H1 (cell line): ENCODE measurements around the gene PKIB. TPM values are rescaled to one million over a fixed set of nuclear protein-coding genes. Genes with fewer than 3 reads are reported as not detected.

Experiments used
- CTCF ChIA-PET: fragments of 300-600 bp; sonication (Branson Sonifier 250); formaldehyde crosslinking; loops from one replicate; lab custom pipeline; 2021; ENCODE audit not compliant: partially characterized antibody; lab: Charles Lee
- POLR2A ChIA-PET: fragments of 300-600 bp; sonication (Branson Sonifier 250); formaldehyde crosslinking; loops from one replicate; lab custom pipeline; 2021; ENCODE audit warnings: inconsistent platforms; ENCODE audit not compliant: partially characterized antibody; lab: Charles Lee
- DNase-seq, 2 experiments: peaks; one replicate each; pipeline versions ENCODE4 v3.0.0 to v3.0.0-alpha.2; 2010 to 2022; ENCODE audit warnings: low spot score in 2 of 2, low read depth in 1 of 2, mixed read lengths in 1 of 2
- FAIRE-seq: peaks from 2 replicates; lab custom pipeline; 2011; peaks lifted over from hg19 to GRCh38; lab: Jason Lieb, UNC
- H2AFZ ChIP-seq: 2 replicates; pipeline ENCODE4 v1.8.1; 2012; ENCODE audit warnings: low read length, inconsistent platforms
- H2AK5ac ChIP-seq: 2 replicates; pipeline ENCODE4 v1.6.1; 2013; ENCODE audit warnings: low read depth, low read length
- H2BK120ac ChIP-seq: replicated peaks from 2 replicates; pipeline ENCODE3; 2013; ENCODE audit warnings: low read depth, low read length, inconsistent platforms
- H2BK12ac ChIP-seq: 2 replicates; pipeline ENCODE4 v1.6.1; 2013; ENCODE audit warnings: low read depth, low read length
- H2BK15ac ChIP-seq: 2 replicates; pipeline ENCODE4 v1.6.1; 2013; ENCODE audit warnings: low read length
- H2BK20ac ChIP-seq: 2 replicates; pipeline ENCODE4 v1.6.1; 2013; ENCODE audit warnings: low read length
- H2BK5ac ChIP-seq: 2 replicates; pipeline ENCODE4 v1.6.1; 2013; ENCODE audit warnings: low read depth, low read length
- H3K14ac ChIP-seq: 2 replicates; pipeline ENCODE4 v1.6.1; 2013; ENCODE audit warnings: inconsistent platforms; ENCODE audit not compliant: insufficient read length
- H3K18ac ChIP-seq: 2 replicates; pipeline ENCODE4 v1.6.1; 2013; ENCODE audit warnings: low read length; ENCODE audit errors: extremely low read depth
- H3K23ac ChIP-seq: 2 replicates; pipeline ENCODE4 v1.6.1; 2013; ENCODE audit warnings: inconsistent platforms; ENCODE audit not compliant: insufficient read length
- H3K23me2 ChIP-seq: 2 replicates; pipeline ENCODE4 v1.6.1; 2013; ENCODE audit warnings: low read depth, low read length
- H3K27ac ChIP-seq: 2 replicates; pipeline ENCODE4 v1.6.1; 2011; ENCODE audit warnings: low read depth, low read length, inconsistent platforms
- H3K27me3 ChIP-seq, 4 experiments: replicated peaks in 1 of 4; 1 replicate in 1 of 4; 2 replicates in 3 of 4; pipeline versions ENCODE4 v1.6.1 to v1.8.1; 2011 to 2013; ENCODE audit warnings: low read length in 3 of 4, mild to moderate bottlenecking in 3 of 4, inconsistent platforms in 2 of 4, mixed read lengths in 2 of 4, moderate library complexity in 1 of 4; ENCODE audit not compliant: control insufficient read depth in 3 of 4, insufficient read depth in 3 of 4; ENCODE audit errors: extremely low read depth in 1 of 4
- H3K36me3 ChIP-seq, 4 experiments: 2 replicates each; pipeline versions ENCODE4 v1.6.1 to v1.8.1; 2011 to 2013; ENCODE audit warnings: mild to moderate bottlenecking in 4 of 4, low read length in 3 of 4, moderate library complexity in 2 of 4, control low read depth in 1 of 4, inconsistent platforms in 1 of 4; ENCODE audit not compliant: insufficient read depth in 4 of 4, control insufficient read depth in 2 of 4
- H3K4ac ChIP-seq: replicated peaks from 2 replicates; pipeline ENCODE3; 2013; ENCODE audit warnings: low read length, low read depth, mixed read lengths, inconsistent platforms; ENCODE audit not compliant: insufficient read length
- H3K4me1 ChIP-seq, 4 experiments: replicated peaks in 1 of 4; 1 replicate in 1 of 4; 2 replicates in 3 of 4; pipeline versions ENCODE4 v1.6.1 to v1.8.1; 2011 to 2013; ENCODE audit warnings: low read length in 3 of 4, inconsistent platforms in 2 of 4, mixed read lengths in 1 of 4; ENCODE audit not compliant: insufficient read depth in 4 of 4, control insufficient read depth in 3 of 4
- H3K4me2 ChIP-seq, 2 experiments: 2 replicates each; pipeline versions ENCODE4 v1.6.1 to v1.8.1; 2011 to 2013; ENCODE audit warnings: low read depth in 2 of 2, low read length in 2 of 2, control low read depth in 1 of 2, inconsistent platforms in 1 of 2, mild to moderate bottlenecking in 1 of 2; ENCODE audit not compliant: insufficient read depth in 1 of 2
- H3K4me3 ChIP-seq, 4 experiments: fragments of 200-600, 300-600 bp in 1 of 4; sonication (generic), shearing (Covaris generic), sonication (Bioruptor Twin) in 1 of 4; 2 replicates each; pipeline versions ENCODE4 v1.5.1 to v1.8.1; 2011 to 2016; ENCODE audit warnings: low read length in 4 of 4, low read depth in 3 of 4, control low read depth in 2 of 4, inconsistent platforms in 2 of 4, mild to moderate bottlenecking in 2 of 4, mixed read lengths in 1 of 4, moderate library complexity in 1 of 4; ENCODE audit not compliant: insufficient read depth in 2 of 4; ENCODE audit errors: extremely low read depth in 1 of 4
- H3K56ac ChIP-seq: replicated peaks from 2 replicates; pipeline ENCODE3; 2013; ENCODE audit warnings: low read depth, mild to moderate bottlenecking, mixed read lengths, low read length, inconsistent platforms; ENCODE audit not compliant: insufficient read length
- H3K79me1 ChIP-seq: 2 replicates; pipeline ENCODE4 v1.6.1; 2013; ENCODE audit warnings: low read depth, low read length, control low read depth
- H3K79me2 ChIP-seq, 2 experiments: 2 replicates each; pipeline versions ENCODE4 v1.6.1 to v1.8.1; 2012 to 2013; ENCODE audit warnings: low read length in 2 of 2, mild to moderate bottlenecking in 2 of 2, inconsistent platforms in 1 of 2; ENCODE audit not compliant: insufficient read depth in 2 of 2, control insufficient read depth in 1 of 2
- H3K9ac ChIP-seq, 4 experiments: replicated peaks in 1 of 4; 1 replicate in 1 of 4; 2 replicates in 3 of 4; pipeline versions ENCODE4 v1.6.1 to v1.8.1; 2011 to 2013; ENCODE audit warnings: low read depth in 3 of 4, low read length in 3 of 4, control low read depth in 2 of 4, mild to moderate bottlenecking in 2 of 4, moderate library complexity in 2 of 4, inconsistent platforms in 1 of 4; ENCODE audit errors: extremely low read depth in 1 of 4
- H3K9me3 ChIP-seq, 2 experiments: 2 replicates each; pipeline versions ENCODE4 v1.6.1 to v1.8.1; 2012 to 2013; ENCODE audit warnings: mild to moderate bottlenecking in 2 of 2, moderate library complexity in 2 of 2, control low read depth in 1 of 2, inconsistent platforms in 1 of 2, low read depth in 1 of 2, low read length in 1 of 2, mixed read lengths in 1 of 2; ENCODE audit not compliant: insufficient read depth in 2 of 2
- H4K20me1 ChIP-seq, 2 experiments: replicated peaks in 1 of 2; 2 replicates each; pipeline versions ENCODE3 to v1.8.1; 2011 to 2013; ENCODE audit warnings: inconsistent platforms in 2 of 2, low read length in 2 of 2, mild to moderate bottlenecking in 1 of 2; ENCODE audit not compliant: insufficient read depth in 2 of 2, control insufficient read depth in 1 of 2
- H4K5ac ChIP-seq: 2 replicates; pipeline ENCODE4 v1.6.1; 2013; ENCODE audit warnings: low read length, low read depth, mixed read lengths, inconsistent platforms; ENCODE audit not compliant: insufficient read length
- H4K8ac ChIP-seq: 2 replicates; pipeline ENCODE4 v1.8.0; 2013; ENCODE audit warnings: mild to moderate bottlenecking, moderate library complexity, low read length, inconsistent platforms; ENCODE audit not compliant: insufficient read depth; ENCODE audit errors: extremely low read depth
- H4K91ac ChIP-seq: replicated peaks from 2 replicates; pipeline ENCODE3; 2013; ENCODE audit warnings: low read length, mixed read lengths, inconsistent platforms; ENCODE audit not compliant: insufficient read length
- CBX5 ChIP-seq: fragments of 300-800, 300-1000 bp; sonication (generic); IDR thresholded peaks from 2 replicates; pipeline ENCODE4 v1.7.1; 2016; ENCODE audit warnings: antibody characterized with exemption, low read length, low read depth
- polyA plus RNA-seq, 7 experiments: library from polyadenylated mRNA; depleted of rRNA in 3 of 7; stranded (reverse) in 5 of 7; unstranded in 2 of 7; fragments of >200 nt in 5 of 7; fragments of 200-250 nt in 2 of 7; gene quantifications; 1 replicate in 5 of 7; 2 replicates in 1 of 7; 4 replicates in 1 of 7; pipeline versions ENCODE4 v1.2.1 to v1.2.3, GENCODE V29; 2011 to 2013; ENCODE audit warnings: missing spikeins in 2 of 7, mixed read lengths in 2 of 7
- total RNA-seq: library from RNA; stranded (reverse); fragmentation: NEBNext Ultra II Directional; extraction: Animal tissue kit (Norgen Biotek cat#: 25700); gene quantifications from 2 replicates; pipeline ENCODE4 v1.2.1, GENCODE V29; 2021

Gene PKIB
- total and polyA plus RNA-seq, 2 of the 8 experiments (the other 6 are each of a cell fraction or from before 2014, with no cell fraction given): 13.5 to 73.3 TPM

DNA sequence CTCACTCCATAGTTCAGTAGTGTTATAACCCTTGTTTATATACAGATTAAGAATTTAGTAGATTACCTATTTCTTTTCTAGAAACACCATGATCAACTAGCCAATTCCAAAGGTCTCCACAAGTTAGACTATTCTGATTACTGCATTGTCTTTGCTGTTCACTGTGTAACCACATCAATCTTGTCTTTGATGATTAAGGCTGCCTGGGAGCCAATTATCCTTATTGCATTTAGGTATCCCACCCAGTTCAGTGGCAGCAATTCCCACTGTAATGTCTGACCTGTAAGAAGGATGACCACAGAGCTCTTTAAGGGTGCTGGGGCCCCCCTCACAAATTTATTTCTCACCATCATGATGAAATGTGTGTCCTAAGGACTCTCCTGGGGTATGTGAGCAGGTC, 40.2 kb downstream of the PKIB start:
- H2AK5ac ChIP-seq: no peak overlapping the region
- no peaks in the 10 kb centered on the region for H3K27me3 ChIP-seq
- no peak overlapping the region for H4K91ac ChIP-seq
- H3K9me3 ChIP-seq: no peaks in the 10 kb centered on the region
- no peak overlapping the region for H2AFZ ChIP-seq
- H3K36me3 ChIP-seq: no peaks in the 10 kb centered on the region; a peak in 1 of 8 replicates
- H4K5ac ChIP-seq: no peak overlapping the region
- H3K18ac ChIP-seq: no peak overlapping the region
- no peaks in the 10 kb centered on the region for H3K4me1 ChIP-seq
- DNase-seq (no peak), FAIRE-seq (no peak)
- H3K9ac ChIP-seq: no peak overlapping the region
- H3K4ac ChIP-seq: no peak overlapping the region
- H3K27ac ChIP-seq: no peak overlapping the region
- no peak overlapping the region for H2BK12ac ChIP-seq
- H4K20me1 ChIP-seq: no peaks in the 10 kb centered on the region
- CTCF ChIA-PET: interaction anchor here (1.7 kb wide), 1 partner anchor 15 kb away, joined by 5 read pairs; no protein-coding TSS in a partner anchor
- H3K56ac ChIP-seq: no peak overlapping the region
- no peak overlapping the region for H2BK20ac ChIP-seq
- POLR2A ChIA-PET: no interaction called here
- H3K79me2 ChIP-seq: no peaks in the 10 kb centered on the region
- H3K23me2 ChIP-seq: no peaks in the 10 kb centered on the region
- H3K79me1 ChIP-seq: no peaks in the 10 kb centered on the region
- no peak overlapping the region for H2BK120ac ChIP-seq
- no peak overlapping the region for H4K8ac ChIP-seq
- H3K14ac ChIP-seq: no peak overlapping the region
- no peak overlapping the region for H3K4me3 ChIP-seq
- no peak overlapping the region for H3K23ac ChIP-seq
- H2BK15ac ChIP-seq: no peak overlapping the region
- H2BK5ac ChIP-seq: no peak overlapping the region
- TF ChIP-seq CBX5: no peak
- H3K4me2 ChIP-seq: no peak overlapping the region
